HEK293 (cell line): ENCODE measurements around the gene MIER3.

ENCODE experiments used
- ATF2 ChIP-seq: fragments of 450-650 bp; formaldehyde crosslinking; IDR thresholded peaks from 2 replicates; pipeline ENCODE4 v1.5.1; 2016; ENCODE audit warnings: missing biosample characterization, missing genetic modification characterization, low read depth
- CTCF ChIP-seq: fragments of 450-650 bp; formaldehyde crosslinking; IDR thresholded peaks from 2 replicates; pipeline ENCODE4 v1.5.1; 2016; ENCODE audit warnings: missing biosample characterization, missing genetic modification characterization
- KLF16 ChIP-seq: fragments of 450-650 bp; formaldehyde crosslinking; IDR thresholded peaks from 2 replicates; pipeline ENCODE4 v1.5.1; 2017; ENCODE audit warnings: missing biosample characterization, missing genetic modification characterization
- ZNF146 ChIP-seq: fragments of 450-650 bp; formaldehyde crosslinking; IDR thresholded peaks from 2 replicates; pipeline ENCODE4 v1.5.1; 2016; ENCODE audit warnings: missing biosample characterization, missing genetic modification characterization
- ZNF2 ChIP-seq: fragments of 450-650 bp; formaldehyde crosslinking; IDR thresholded peaks from 2 replicates; pipeline ENCODE4 v1.5.1; 2016; ENCODE audit warnings: missing biosample characterization, missing genetic modification characterization
- ZNF311 ChIP-seq: fragments of 450-650 bp; formaldehyde crosslinking; IDR thresholded peaks from 2 replicates; pipeline ENCODE4 v1.5.1; 2017; ENCODE audit warnings: missing biosample characterization, missing genetic modification characterization, borderline replicate concordance
- ZNF366 ChIP-seq: fragments of 450-650 bp; formaldehyde crosslinking; conservative IDR thresholded peaks from 2 replicates; pipeline ENCODE4 v1.5.1; 2016; ENCODE audit warnings: missing biosample characterization, missing genetic modification characterization
- ZNF37A ChIP-seq: fragments of 450-650 bp; IDR thresholded peaks from 2 replicates; pipeline ENCODE4 v1.5.1; 2018; ENCODE audit warnings: missing biosample characterization, missing genetic modification characterization
- ZNF398 ChIP-seq: fragments of 450-650 bp; formaldehyde crosslinking; IDR thresholded peaks from 2 replicates; pipeline ENCODE4 v1.5.1; 2017; ENCODE audit warnings: missing biosample characterization, missing genetic modification characterization
- ZNF660 ChIP-seq: fragments of 450-650 bp; IDR thresholded peaks from 2 replicates; pipeline ENCODE4 v1.5.1; 2018; ENCODE audit warnings: missing biosample characterization, mild to moderate bottlenecking, missing genetic modification characterization
- ZNF768 ChIP-seq: fragments of 450-650 bp; formaldehyde crosslinking; IDR thresholded peaks from 2 replicates; pipeline ENCODE4 v1.5.1; 2018; ENCODE audit warnings: missing biosample characterization, mild to moderate bottlenecking, missing genetic modification characterization

GRCh38 chr5:56973473-56973872 is 21.6 kb upstream of the MIER3 start:
- no peak for TF ChIP-seq KLF16 (tag by site-specific recombination)
- no peak for TF ChIP-seq ZNF660 (tag by site-specific recombination)
- TF ChIP-seq CTCF (tag by site-specific recombination) = no peak
- no peak for TF ChIP-seq ZNF37A
- no peak for TF ChIP-seq ZNF366 (tag by site-specific recombination)
- TF ChIP-seq ZNF398 (tag by site-specific recombination) = no peak
- no peak for TF ChIP-seq ZNF311
- no peak for TF ChIP-seq ZNF146 (tag by site-specific recombination)
- no peak for TF ChIP-seq ATF2 (tag by site-specific recombination)
- TF ChIP-seq ZNF768 (tag by site-specific recombination) = no peak
- TF ChIP-seq ZNF2 (tag by site-specific recombination) = no peak
